SK-N-SH treated with all-trans-retinoic acid at 6 μM for 48 hours (cell line): ENCODE measurements around the gene CCDC63.

Experiments
- ATAC-seq: fragments of 200-7000 bp; cut with Tn5 transposase; 3 replicates; pipeline ENCODE4 v1.9.1; 2020; ENCODE audit warnings: mild to moderate bottlenecking, moderate library complexity
- BACH2 ChIP-seq: fragments of 250-450 bp; sonication (Bioruptor Pico); IDR thresholded peaks from 2 replicates; pipeline ENCODE4 v1.9.0; 2021; ENCODE audit warnings: mild to moderate bottlenecking, borderline replicate concordance
- CREB5 ChIP-seq: fragments of 250-450 bp; sonication (Bioruptor Pico); IDR thresholded peaks from 2 replicates; pipeline ENCODE4 v1.5.1; 2020; ENCODE audit warnings: low read depth, mild to moderate bottlenecking, moderate library complexity
- CSDC2 ChIP-seq: fragments of 250-450 bp; sonication (Bioruptor Pico); IDR thresholded peaks from 2 replicates; pipeline ENCODE4 v1.5.0; 2020; ENCODE audit warnings: mild to moderate bottlenecking, moderate library complexity
- CSRNP3 ChIP-seq: fragments of 250-450 bp; sonication (Bioruptor Pico); IDR thresholded peaks from 2 replicates; pipeline ENCODE4 v1.5.1; 2021; ENCODE audit warnings: mild to moderate bottlenecking, moderate library complexity
- GLIS3 ChIP-seq: fragments of 250-450 bp; sonication (Bioruptor Pico); IDR thresholded peaks from 2 replicates; pipeline ENCODE4 v1.5.0; 2020; ENCODE audit warnings: mild to moderate bottlenecking, moderate library complexity
- ISL1 ChIP-seq: fragments of 250-450 bp; sonication (Bioruptor Pico); IDR thresholded peaks from 2 replicates; pipeline ENCODE4 v2.1.2; 2022; ENCODE audit warnings: mild to moderate bottlenecking, moderate library complexity
- POU6F1 ChIP-seq: fragments of 250-450 bp; sonication (Bioruptor Pico); IDR thresholded peaks from 2 replicates; pipeline ENCODE4 v1.8.0; 2021; ENCODE audit warnings: low read depth, mild to moderate bottlenecking, moderate library complexity, borderline replicate concordance
- PPARA ChIP-seq: fragments of 250-450 bp; sonication (Bioruptor Pico); IDR thresholded peaks from 2 replicates; pipeline ENCODE4 v1.5.0; 2020; ENCODE audit warnings: mild to moderate bottlenecking, borderline replicate concordance
- SNAI2 ChIP-seq: fragments of 250-450 bp; sonication (Bioruptor Pico); IDR thresholded peaks from 2 replicates; pipeline ENCODE4 v1.5.0; 2020; ENCODE audit warnings: mild to moderate bottlenecking, moderate library complexity
- TSHZ2 ChIP-seq: fragments of 250-450 bp; sonication (Bioruptor Pico); IDR thresholded peaks from 2 replicates; pipeline ENCODE4 v1.5.0; 2020; ENCODE audit warnings: mild to moderate bottlenecking, moderate library complexity
- ZC3H10 ChIP-seq: fragments of 250-450 bp; sonication (Bioruptor Pico); IDR thresholded peaks from 2 replicates; pipeline ENCODE4 v1.5.1; 2021; ENCODE audit warnings: mild to moderate bottlenecking, moderate library complexity
- ZFP30 ChIP-seq: fragments of 450-650 bp; formaldehyde crosslinking; IDR thresholded peaks from 2 replicates; pipeline ENCODE4 v1.5.0; 2022; ENCODE audit warnings: mild to moderate bottlenecking, moderate library complexity
- ZNF565 ChIP-seq: fragments of 450-650 bp; formaldehyde crosslinking; conservative IDR thresholded peaks from 2 replicates; pipeline ENCODE4 v1.5.0; 2020; ENCODE audit warnings: low read depth, mild to moderate bottlenecking, moderate library complexity
- ZNF70 ChIP-seq: fragments of 450-650 bp; formaldehyde crosslinking; IDR thresholded peaks from 2 replicates; pipeline ENCODE4 v1.5.0; 2020; ENCODE audit warnings: mild to moderate bottlenecking, moderate library complexity

Gene CCDC63

GRCh38 chr12:110825530-110825929, 21.3 kb upstream of the CCDC63 start:
- TF ChIP-seq PPARA (CRISPR knock-in tag) (no peak), BACH2 (CRISPR knock-in tag) (no peak), POU6F1 (CRISPR knock-in tag) (no peak), GLIS3 (CRISPR knock-in tag) (no peak), CSRNP3 (CRISPR knock-in tag) (no peak), SNAI2 (no peak), TSHZ2 (CRISPR knock-in tag) (no peak), ZNF70 (CRISPR knock-in tag) (no peak), ISL1 (no peak), CREB5 (CRISPR knock-in tag) (no peak), ZNF565 (no peak), ZC3H10 (CRISPR knock-in tag) (no peak)
- no peak for ATAC-seq

- peak; percentile 99 for ATAC-seq
- TF ChIP-seq CREB5 (CRISPR knock-in tag) (no peak), CSDC2 (CRISPR knock-in tag) (no peak), SNAI2 (no peak), BACH2 (CRISPR knock-in tag) (no peak)
- TF ChIP-seq, all 23 proteins: peak for 0
Observed at GRCh38 chr12:110826592-110827200, 20.1 kb upstream of the CCDC63 start.

GRCh38 chr12:110829308-110829707, 17.5 kb upstream of the CCDC63 start:
- TF ChIP-seq ZC3H10 (CRISPR knock-in tag) (no peak), ZNF70 (CRISPR knock-in tag) (no peak), ZFP30 (CRISPR knock-in tag) (no peak), CSDC2 (CRISPR knock-in tag) (no peak), CSRNP3 (CRISPR knock-in tag) (no peak)
- ATAC-seq: no peak

DNA sequence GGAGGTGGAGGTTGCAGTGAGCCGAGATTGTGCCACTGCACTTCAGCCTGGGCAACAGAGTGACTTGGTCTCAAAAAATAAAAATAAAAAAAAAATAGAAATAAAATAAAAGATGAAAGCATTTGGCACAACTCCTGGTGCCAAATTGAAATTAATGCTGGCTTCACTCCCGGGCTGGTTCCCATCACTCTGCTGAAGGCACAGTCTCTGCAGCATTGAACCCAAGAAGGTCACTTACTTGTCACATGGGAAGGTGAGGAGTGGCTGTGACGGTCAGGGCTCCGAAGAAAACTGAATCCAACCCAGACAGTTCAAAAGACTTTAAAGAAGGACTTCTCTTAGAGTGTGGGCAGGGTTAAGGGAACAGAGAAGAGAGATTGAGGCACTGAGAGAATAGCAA, 10.5 kb upstream of the CCDC63 start:
- no peak for ATAC-seq
- TF ChIP-seq TSHZ2 (CRISPR knock-in tag) (no peak), GLIS3 (CRISPR knock-in tag) (no peak)
